GM19035 (cell line): ENCODE results near the gene KCNE3.
"Not testable (repeated sequence)": the region's sequence is repeated elsewhere in the genome, so short reads cannot be mapped to it uniquely, and the experiment has no call there.

Source experiments
- ATAC-seq: cut with Tn5 transposase; IDR thresholded peaks from one replicate; pipeline ENCODE4 v1.9.1; 2021; ENCODE audit not compliant: unreplicated experiment

KCNE3 gene

DNA sequence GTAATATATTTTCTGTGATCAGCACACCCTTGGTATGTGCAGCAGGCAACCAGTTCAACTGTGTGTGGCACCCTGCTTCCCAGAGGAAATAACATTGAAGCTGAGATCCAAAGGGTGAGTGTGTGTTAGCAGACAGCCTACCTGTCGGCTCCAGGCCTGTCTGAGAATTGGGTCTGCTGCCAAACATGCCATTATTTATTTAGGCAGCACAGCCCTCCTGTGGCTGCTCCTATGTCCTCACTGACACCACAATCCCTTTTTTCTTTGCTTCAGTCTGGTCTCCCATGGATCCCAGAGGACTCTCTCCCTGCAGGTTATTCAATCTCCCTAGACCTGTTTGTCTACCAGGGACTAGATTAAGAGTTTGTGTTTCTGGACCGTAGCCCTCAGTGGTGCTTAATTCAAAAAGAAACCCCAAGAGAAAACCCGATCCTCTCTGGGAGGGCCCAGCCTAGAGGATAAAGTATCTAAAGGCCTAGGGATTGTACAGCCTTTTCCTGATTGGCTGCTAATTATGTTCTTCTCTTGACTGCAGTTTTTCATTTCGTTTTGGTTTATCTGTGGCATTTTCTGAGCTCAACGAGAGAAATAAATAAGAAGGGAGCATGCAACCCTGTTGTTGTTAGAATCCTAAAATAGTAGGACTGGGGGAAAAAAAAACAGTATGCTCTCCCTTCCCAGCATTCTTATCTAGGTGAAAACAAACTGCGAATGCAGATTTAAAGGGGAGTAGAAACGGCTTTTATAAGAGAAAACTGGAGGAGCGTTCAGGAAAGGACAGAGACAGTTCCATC lies 24.1 kb downstream of the KCNE3 start:
- ATAC-seq, result no peak

DNA sequence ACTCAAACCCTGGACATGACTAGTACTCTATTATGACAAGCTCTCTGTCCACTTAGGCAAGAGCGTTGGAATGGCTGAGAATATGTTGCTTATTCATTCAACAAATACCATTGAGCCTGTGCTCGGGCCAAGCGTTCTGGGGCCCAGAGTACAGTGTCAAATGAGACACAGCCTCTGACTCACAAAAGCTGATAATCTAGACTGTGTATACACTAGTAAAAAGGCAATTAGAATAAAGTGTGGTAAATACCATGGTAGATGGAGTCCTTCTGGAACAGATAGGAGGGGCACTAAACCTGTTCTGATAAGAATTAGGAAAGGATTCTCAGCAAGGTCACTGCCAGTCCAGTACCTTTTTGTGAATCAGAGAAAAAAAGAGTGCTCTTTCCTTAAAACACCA lies 24.7 kb downstream of the KCNE3 start:
- no peak for ATAC-seq

DNA sequence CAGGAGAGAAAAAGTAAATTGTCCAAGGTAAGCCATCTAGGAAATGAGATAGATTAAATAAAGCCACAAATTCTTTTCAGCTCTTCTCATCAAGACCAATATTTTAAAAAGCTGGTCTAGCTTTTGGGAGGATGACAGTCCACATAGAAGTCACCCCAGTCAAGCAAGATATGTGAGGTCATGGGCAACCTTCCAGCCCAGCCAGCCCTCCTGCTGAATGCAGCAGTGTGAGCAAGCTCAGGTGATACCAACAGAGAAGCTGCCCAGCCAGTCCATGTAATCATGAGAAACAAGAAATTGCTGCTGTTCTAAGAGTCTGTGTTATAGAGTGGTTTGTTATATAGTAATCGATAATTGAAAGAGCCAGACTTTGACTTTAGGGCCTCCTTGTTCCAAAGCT lies 28.7 kb downstream of the KCNE3 start:
- no peak for ATAC-seq

DNA sequence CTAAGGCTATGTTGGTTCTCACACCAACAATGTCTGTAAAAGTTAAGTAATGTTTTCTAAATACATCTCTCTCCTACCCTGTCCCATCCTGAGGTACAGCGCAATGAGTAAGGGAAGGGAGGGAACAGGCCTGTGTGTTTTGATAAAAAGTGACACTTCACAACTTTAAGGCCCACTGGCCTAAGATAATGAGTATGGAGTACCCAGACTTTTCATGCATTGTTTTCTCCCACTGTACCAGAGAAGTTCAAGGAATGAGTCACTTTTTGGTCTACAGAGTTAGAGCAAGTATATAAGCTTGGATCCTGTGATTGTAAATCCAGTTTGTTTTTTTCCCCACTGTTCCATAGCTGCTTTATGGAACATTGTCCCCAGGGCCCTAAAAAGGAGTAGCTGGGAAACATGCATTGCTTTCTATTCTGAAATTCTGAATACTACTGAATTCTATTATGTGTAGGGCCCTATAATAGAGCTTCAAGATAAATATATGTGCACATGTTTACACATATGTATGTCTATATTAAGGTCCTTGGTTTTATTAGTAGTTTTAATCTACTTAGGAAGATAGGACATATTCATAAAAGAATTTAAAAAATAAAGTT lies 29.8 kb downstream of the KCNE3 start:
- no peak for ATAC-seq

DNA sequence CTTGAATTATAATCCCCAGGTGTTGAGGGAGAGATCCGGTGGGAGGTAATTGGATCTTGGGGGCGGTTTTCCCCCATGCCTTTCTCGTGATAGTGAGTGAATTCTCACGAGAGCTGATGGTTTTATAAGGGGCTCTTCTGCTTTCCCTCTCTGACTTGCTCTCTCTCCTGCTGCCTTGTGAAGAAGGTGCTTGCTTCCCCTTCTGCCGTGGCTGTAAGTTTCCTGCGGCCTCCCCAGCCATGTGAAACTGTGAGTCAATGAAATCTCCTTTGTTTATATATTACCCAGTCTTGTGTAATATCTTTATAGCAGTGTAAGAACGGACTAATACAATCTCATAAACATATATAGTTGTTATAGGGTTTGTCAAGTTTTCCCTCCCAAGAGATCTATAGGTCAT lies 32.8 kb downstream of the KCNE3 start:
- ATAC-seq, result no peak

DNA sequence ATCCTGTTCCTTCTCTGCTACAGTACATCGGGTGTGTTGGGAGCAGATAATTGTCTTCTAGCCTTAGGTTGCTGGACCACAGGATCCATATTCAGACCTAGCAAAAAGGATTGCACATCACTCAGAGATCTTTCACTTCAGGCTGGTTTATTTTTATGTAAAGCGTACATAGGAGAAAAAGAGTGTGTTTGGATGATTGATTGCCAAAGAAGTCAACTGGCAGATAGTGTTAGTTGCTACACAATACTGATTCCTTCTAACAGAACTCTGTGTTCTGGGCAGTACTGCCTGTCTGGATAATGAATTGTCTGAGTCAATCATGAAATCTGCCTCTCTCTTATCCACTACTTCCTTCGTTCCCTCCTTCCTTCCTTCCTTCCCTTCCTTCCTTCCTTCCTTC lies 38.1 kb downstream of the KCNE3 start:
- ATAC-seq, result no peak

DNA sequence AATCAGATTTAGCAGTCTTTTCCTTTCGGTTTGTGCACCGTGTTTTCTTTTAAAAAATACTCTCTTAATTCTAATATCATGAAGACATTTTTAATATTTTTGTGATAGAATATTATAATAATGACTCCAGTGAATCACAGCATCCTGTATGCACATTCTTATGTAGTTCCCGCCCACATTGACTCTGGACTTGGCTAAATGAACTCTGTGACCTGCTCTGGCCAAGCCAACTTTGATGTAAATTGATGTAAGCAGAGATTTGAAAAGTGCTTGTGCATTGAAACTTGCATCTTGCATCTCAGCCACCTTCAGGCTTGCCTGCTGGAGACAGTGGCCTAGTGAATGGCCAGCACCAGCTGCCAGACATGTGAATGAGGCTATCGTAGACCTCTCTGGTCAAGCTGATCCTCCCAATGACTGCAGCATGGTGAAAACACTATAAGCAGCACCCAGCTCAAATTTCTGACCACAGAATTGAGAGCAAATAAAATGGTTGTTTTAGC lies 39.9 kb downstream of the KCNE3 start:
- no peak for ATAC-seq

DNA sequence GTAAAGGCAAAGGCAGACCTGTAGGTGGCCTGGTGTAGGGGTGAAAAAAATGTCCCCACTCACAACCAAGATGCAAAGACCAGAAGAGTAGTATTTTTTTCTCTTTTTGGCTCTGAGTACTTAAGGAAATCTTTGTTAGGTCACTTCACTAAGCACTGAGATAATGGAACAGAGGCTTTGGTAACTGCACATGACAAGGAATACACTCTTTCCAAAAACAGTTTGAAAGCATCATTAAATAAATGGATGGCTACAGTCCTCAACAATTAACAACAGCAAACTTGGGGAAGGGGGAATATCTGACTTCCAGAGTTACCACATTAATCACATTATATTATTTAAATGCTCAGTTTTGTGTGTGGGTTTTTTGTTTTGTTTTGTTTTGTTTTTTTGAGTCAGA lies 42.2 kb downstream of the KCNE3 start:
- no peak for ATAC-seq

DNA sequence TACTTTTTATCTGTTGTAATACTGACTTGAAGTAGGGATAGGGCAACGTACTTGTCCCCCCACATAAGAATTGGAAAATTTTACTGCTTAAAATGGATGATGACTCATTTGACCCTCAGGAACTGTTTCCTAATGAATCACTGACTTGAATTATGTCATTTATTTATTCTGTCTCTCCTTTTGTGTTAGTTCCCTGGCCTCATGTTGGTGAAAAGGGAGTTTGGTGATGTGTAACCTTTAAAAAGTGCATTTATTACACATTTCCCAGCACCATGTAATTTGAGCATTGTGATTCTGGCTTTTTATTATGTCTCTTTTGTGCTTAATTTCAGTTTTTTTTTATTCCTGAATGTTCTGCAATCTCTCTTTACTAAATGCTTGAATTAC lies 48.8 kb downstream of the KCNE3 start:
- ATAC-seq, result no peak

DNA sequence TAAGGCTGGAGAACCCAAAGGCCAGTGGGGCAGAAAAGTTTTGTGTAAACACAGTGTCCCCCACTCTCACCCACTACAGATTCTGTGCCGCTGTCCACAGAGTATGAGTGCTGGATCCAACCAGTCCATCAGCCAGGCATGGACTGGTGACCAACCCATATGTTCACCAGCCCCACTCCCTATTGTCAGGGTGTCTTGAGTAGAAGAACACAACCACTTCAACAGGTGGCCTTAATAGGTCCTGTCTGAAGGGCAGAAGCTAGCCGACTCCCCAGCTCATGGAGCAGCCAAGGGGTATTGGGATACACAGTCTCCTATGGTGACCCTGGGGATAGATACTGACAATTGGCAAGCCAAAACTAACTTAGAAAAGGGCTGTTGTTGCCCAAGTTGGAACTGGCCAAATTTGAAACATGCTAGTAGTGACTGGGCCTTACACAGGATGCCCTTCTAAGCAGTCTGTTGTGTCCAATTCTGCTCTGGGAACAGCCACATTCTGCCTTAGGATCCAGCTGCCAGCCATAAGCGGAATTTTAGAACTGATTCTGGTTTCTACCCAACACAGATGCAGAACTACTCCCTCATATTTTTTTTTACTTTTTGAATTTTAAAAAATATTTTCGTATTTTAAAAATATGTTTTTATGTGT lies 49.4 kb downstream of the KCNE3 start:
- no peak for ATAC-seq

DNA sequence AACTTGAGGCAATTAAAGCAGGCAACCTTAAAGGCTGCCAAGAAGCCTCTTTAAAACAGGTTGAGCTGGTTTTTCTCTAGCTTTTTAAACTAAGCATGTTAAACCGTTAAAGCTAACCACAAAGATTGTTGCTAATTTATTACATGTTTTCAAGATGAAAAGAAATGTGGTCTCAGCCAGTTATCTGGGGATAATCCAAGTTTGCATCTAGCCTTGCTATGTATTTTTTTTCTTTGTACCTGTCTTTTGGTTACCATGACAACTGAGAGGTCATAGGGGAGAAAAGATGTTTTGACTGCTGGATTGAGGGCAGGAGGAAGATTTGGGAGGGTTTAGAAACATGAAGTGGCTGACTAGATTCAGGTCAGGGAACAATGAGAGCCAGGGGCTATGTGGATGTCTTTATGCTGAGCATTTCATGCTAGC lies 50.0 kb downstream of the KCNE3 start:
- ATAC-seq, result no peak

DNA sequence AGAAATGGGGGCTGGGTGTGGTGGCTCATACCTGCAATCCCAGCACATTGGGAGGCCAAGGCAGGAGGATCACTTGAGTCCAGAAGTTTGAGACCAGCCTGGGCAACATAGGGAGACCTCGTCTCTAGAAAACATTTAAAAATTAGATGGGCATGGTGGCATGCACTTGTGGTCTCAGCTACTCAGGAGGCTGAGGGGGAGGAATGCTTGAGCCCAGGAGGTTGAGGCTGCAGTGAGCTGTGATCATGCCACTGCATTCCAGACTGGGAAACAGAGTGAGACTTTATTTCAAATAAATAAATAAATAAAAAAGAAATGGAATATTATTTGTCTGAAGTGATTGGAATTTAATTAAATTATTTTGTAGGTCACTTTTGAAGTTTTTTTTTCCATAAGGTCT lies 50.4 kb downstream of the KCNE3 start:
- not testable (repeated sequence) for ATAC-seq

DNA sequence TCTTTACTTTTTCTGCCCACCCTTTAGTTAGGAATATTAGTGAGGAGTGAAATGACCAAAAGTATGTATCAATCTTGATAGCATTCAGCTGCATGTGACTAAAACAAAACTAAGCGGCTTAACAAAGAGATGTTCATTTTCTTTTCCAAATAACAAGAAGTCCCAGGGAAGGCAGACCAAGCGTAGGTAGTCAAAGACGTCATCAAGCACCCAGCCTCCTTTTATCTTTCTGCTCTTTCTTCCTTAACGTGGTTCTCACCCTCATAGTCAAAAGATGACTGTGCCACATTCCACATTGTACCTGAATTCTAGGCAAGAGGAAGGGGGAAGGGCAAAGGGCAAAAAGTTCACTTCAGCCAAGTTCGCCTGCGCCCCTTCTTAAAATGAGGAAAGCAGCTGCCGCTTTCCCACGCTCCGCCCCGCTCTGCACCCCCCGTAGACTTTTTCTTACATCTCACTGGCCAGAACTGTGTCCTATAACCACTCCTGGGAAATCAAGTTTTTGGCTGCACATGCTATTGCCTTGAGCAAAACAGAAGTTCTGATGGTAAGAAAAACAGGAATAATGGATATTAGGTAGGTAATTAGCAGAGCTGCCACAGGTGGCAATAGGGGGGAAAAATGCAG lies 54.5 kb downstream of the KCNE3 start:
- no peak for ATAC-seq

DNA sequence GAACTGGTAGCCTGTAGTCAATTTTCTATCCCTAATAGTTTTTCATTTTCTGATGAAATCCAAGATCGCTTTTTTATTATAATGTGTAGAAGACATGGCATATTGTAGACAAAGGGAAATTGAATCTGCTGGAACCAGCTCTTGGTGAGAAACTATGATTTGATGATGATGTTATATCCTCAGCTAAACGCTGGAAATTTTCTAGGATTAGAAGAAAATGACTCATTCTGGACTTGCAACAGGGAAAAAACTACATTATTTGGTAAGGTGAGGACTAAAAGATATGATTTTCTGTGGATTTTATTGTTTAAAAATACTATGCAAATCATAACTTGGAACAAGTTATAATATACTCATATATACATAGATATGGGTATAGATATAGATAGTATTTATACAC lies 55.0 kb downstream of the KCNE3 start:
- ATAC-seq, result no peak

DNA sequence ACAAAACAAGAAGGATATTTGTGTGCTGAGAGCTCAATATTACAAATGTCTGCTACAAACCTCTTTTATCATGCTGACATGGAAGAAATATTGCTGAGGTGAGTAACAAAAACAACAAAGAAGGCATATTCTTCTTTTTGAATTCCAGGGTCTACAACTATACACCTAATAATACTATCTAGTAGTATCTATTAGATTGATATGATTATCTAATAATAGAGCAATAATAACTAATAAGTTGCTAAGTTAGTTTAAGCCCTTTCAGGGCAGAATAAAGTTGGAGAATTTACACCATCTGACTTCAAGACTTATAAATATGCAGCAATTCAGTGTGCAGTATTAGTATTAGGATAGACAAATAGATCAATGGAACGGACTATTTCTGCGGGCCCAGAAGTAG lies 57.7 kb downstream of the KCNE3 start:
- no peak for ATAC-seq
